HepG2 (cell line): ENCODE results near the gene GNB1. TPM values are rescaled to one million over a fixed set of nuclear protein-coding genes. Genes with fewer than 3 reads are reported as not detected.

Experiments used
- BHLHE40 ChIP-seq: IDR thresholded peaks from 2 replicates; pipeline ENCODE4 v1.6.1; 2011; ENCODE audit warnings: low read length, improper control_type of control experiment
- DPF2 ChIP-seq: sonication (generic); formaldehyde crosslinking; IDR thresholded peaks from 2 replicates; pipeline ENCODE4 v1.4.0; 2020; ENCODE audit warnings: mild to moderate bottlenecking, low read depth, missing genetic modification reagents, borderline replicate concordance
- ETS1 ChIP-seq: sonication (generic); formaldehyde crosslinking; IDR thresholded peaks from 2 replicates; pipeline ENCODE4 v1.4.0; 2020; ENCODE audit warnings: missing genetic modification reagents
- GLI4 ChIP-seq: sonication (generic); formaldehyde crosslinking; IDR thresholded peaks from 2 replicates; pipeline ENCODE4 v1.5.1; 2020; ENCODE audit warnings: missing genetic modification reagents, mild to moderate bottlenecking, moderate library complexity, borderline replicate concordance
- KDM5B ChIP-seq: sonication (generic); formaldehyde crosslinking; IDR thresholded peaks from 2 replicates; pipeline ENCODE4 v1.4.0; 2020; ENCODE audit warnings: missing genetic modification reagents, mild to moderate bottlenecking, borderline replicate concordance
- KLF16 ChIP-seq, 2 experiments: sonication (generic) in 1 of 2; formaldehyde crosslinking in 1 of 2; IDR thresholded peaks; 2 replicates each; pipeline versions ENCODE4 v1.6.1 to v1.8.0; 2016 to 2023; ENCODE audit warnings: missing genetic modification reagents in 2 of 2, missing compliant biosample characterization in 1 of 2
- MXI1 ChIP-seq: IDR thresholded peaks from 3 replicates; pipeline ENCODE4 v1.6.1; 2012; ENCODE audit warnings: low read depth, low read length, inconsistent platforms, borderline replicate concordance
- NFAT5 ChIP-seq: sonication (generic); formaldehyde crosslinking; IDR thresholded peaks from 2 replicates; pipeline ENCODE4 v1.4.0; 2020; ENCODE audit warnings: missing genetic modification reagents
- NFE2L1 ChIP-seq: sonication (generic); formaldehyde crosslinking; IDR thresholded peaks from 2 replicates; pipeline ENCODE4 v1.4.0; 2020; ENCODE audit warnings: missing genetic modification reagents, mild to moderate bottlenecking, borderline replicate concordance
- PHF21A ChIP-seq: sonication (generic); formaldehyde crosslinking; IDR thresholded peaks from 2 replicates; pipeline ENCODE4 v1.5.0; 2020; ENCODE audit warnings: mild to moderate bottlenecking, missing genetic modification reagents
- POGZ ChIP-seq: sonication (generic); formaldehyde crosslinking; IDR thresholded peaks from 2 replicates; pipeline ENCODE4 v1.4.0; 2020; ENCODE audit warnings: mild to moderate bottlenecking, missing genetic modification reagents
- PREB ChIP-seq: sonication (generic); formaldehyde crosslinking; IDR thresholded peaks from 2 replicates; pipeline ENCODE4 v1.4.0; 2020; ENCODE audit warnings: missing genetic modification reagents
- SNAI1 ChIP-seq: sonication (generic); formaldehyde crosslinking; IDR thresholded peaks from 2 replicates; pipeline ENCODE4 v1.5.0; 2020; ENCODE audit warnings: mild to moderate bottlenecking, missing genetic modification reagents, borderline replicate concordance
- ZFP90 ChIP-seq: sonication (generic); formaldehyde crosslinking; IDR thresholded peaks from 2 replicates; pipeline ENCODE4 v1.8.0; 2022; ENCODE audit warnings: missing genetic modification reagents, mild to moderate bottlenecking, inconsistent platforms, borderline replicate concordance
- ZNF512B ChIP-seq: sonication (generic); formaldehyde crosslinking; IDR thresholded peaks from 2 replicates; pipeline ENCODE4 v1.5.1; 2020; ENCODE audit warnings: missing genetic modification reagents, mild to moderate bottlenecking, borderline replicate concordance
- ZNF75D ChIP-seq: sonication (generic); formaldehyde crosslinking; IDR thresholded peaks from 2 replicates; pipeline ENCODE4 v1.8.1; 2023; ENCODE audit warnings: missing genetic modification reagents, mild to moderate bottlenecking, borderline replicate concordance
- ZNF768 ChIP-seq: sonication (generic); formaldehyde crosslinking; IDR thresholded peaks from 2 replicates; pipeline ENCODE4 v1.4.0; 2020; ENCODE audit warnings: missing genetic modification reagents
- ZNF776 ChIP-seq: sonication (generic); formaldehyde crosslinking; IDR thresholded peaks from 2 replicates; pipeline ENCODE4 v1.4.0; 2020; ENCODE audit warnings: mild to moderate bottlenecking, missing genetic modification reagents
- ZSCAN25 ChIP-seq: sonication (generic); formaldehyde crosslinking; IDR thresholded peaks from 2 replicates; pipeline ENCODE4 v1.8.0; 2022; ENCODE audit warnings: mild to moderate bottlenecking, missing genetic modification reagents
- polyA plus RNA-seq, 8 experiments: library from polyadenylated mRNA; depleted of rRNA in 3 of 8; stranded (reverse) in 7 of 8; unstranded in 1 of 8; fragments of >200 nt; fragmentation: Illumina TruSeq in 4 of 8; extraction: Trizol in 4 of 8; gene quantifications; 2 replicates each; pipeline versions ENCODE4 v1.2.1 to v1.2.3, GENCODE V29; 2011 to 2016; ENCODE audit warnings: low read depth in 4 of 8, missing spikeins in 1 of 8, mixed read lengths in 1 of 8; ENCODE audit not compliant: insufficient read depth in 1 of 8
- total RNA-seq, 5 experiments: library from RNA; depleted of rRNA; stranded (reverse); fragments of >200 nt; fragmentation: Illumina TruSeq; extraction: Trizol; gene quantifications; 2 replicates each; pipeline ENCODE4 v1.2.3, GENCODE V29; 2016; ENCODE audit warnings: low read depth in 1 of 5

GNB1 gene
- total and polyA plus RNA-seq, 2 of the 13 experiments (the other 11 are each of a cell fraction or from before 2014, with no cell fraction given) = 66.2 to 327 TPM

- no peak for TF ChIP-seq NFE2L1 (CRISPR knock-in tag)
- no peak; the same call in 1 of the 2 replicates for TF ChIP-seq ZFP90 (CRISPR knock-in tag)
- TF ChIP-seq PREB (CRISPR knock-in tag) = no peak
- TF ChIP-seq ZNF768 = no peak
- no peak for TF ChIP-seq GLI4
- TF ChIP-seq PHF21A (CRISPR knock-in tag) = 0 out of 2 replicates have a peak, but pooled peaks have one; percentile 22
- TF ChIP-seq DPF2 (CRISPR knock-in tag) = no peak
- no peak; the same call in 1 of the 2 replicates for TF ChIP-seq KDM5B
- no peak for TF ChIP-seq ZNF75D (CRISPR knock-in tag)
- no peak for TF ChIP-seq ZNF776 (CRISPR knock-in tag)
- TF ChIP-seq NFAT5 = no peak; the same call in 1 of the 2 replicates
- TF ChIP-seq ZNF512B = no peak
- TF ChIP-seq BHLHE40 = no peak
- TF ChIP-seq ZSCAN25 (CRISPR knock-in tag) = no peak
- no peak for TF ChIP-seq SNAI1 (CRISPR knock-in tag)
- TF ChIP-seq MXI1 = 0 out of 3 replicates have a peak, but pooled peaks have one; percentile 13
- no peak for TF ChIP-seq ETS1 (CRISPR knock-in tag)
- no peak for TF ChIP-seq POGZ (CRISPR knock-in tag)
- TF ChIP-seq KLF16 (CRISPR knock-in tag; IDR thresholded peaks at IDR 0.05) = no peak
Measured at GRCh38 chr1:1889847-1890505, 911 bp downstream of the GNB1 start (continued).
